ENCODE results near the gene BCL2L1. TPM values are rescaled to one million over a fixed set of nuclear protein-coding genes. Genes with fewer than 3 reads are reported as not detected.
"Not testable (repeated sequence)": the region's sequence is repeated elsewhere in the genome, so short reads cannot be mapped to it uniquely, and the experiment has no call there.

BCL2L1 gene
- total and polyA plus RNA-seq, 9 donors = 27.5 to 48.2 (median 40.1) TPM

DNA sequence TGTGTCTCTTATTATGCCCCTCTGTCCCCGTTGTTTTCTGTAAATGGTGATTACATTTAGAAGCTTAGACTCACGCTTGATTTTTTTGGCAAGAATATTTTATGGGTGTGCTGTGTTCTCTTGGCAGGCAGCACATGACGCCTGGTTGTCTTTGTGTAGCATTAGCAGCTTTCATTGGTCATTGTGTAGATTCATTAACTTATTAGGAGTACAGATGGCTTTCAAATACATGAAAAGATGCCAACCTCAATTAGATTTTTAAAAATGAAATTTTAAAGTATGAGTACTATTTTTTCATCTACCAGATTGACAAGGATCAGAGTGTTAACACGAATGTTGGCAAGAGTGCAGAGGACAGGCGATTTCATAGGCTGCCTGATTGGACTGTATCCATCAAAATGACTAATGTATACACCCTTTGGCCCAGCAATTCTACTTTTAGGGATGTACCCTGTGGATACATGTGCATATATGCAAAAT is 69.7 kb downstream of the BCL2L1 start:
- DNase-seq = peak; percentile 72
- H3K27ac ChIP-seq (ENCODE audit: low read length) = no peak overlapping the region
- no CpG with 5 or more reads among the region's 5 CpGs for WGBS (ENCODE audit: insufficient coverage)
- H3K36me3 ChIP-seq (ENCODE audit: control insufficient read depth, insufficient read depth, low read length) = no peaks in the 10 kb centered on the region
- H3K4me3 ChIP-seq (ENCODE audit: low read length) = no peak overlapping the region
- no peaks in the 10 kb centered on the region for H3K9me3 ChIP-seq (replicated peaks; ENCODE audit: control insufficient read depth, low read depth, low read length)
- H3K27me3 ChIP-seq (ENCODE audit: control insufficient read depth, insufficient read depth, low read length) = no peaks in the 10 kb centered on the region
- H3K4me1 ChIP-seq (ENCODE audit: control insufficient read depth, insufficient read depth, low read length) = peaks cover 4% of the 10 kb centered on the region

DNA sequence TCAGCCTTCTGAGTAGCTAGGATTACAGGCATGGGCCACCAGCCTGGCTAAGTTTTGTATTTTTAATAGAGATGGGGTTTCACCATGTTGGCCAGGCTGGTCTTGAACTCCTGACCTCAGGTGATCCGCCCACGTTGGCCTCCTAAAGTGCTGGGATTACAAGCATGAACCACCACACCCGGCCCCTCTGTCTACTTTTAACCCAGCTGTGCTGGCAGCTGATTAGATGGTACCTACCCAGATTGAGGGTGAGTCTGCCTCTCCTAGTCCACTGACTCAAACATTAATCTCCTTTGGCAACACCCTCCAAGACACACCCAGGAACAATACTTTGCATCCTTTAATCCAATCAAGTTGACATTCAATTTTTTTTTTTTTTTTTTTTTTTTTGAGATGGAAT is 74.6 kb downstream of the BCL2L1 start:
- H3K27ac ChIP-seq (ENCODE audit: low read length); H3K4me3 ChIP-seq (ENCODE audit: low read length); DNase-seq; H3K36me3 ChIP-seq (ENCODE audit: control insufficient read depth, insufficient read depth, low read length); H3K9me3 ChIP-seq (replicated peaks; ENCODE audit: control insufficient read depth, low read depth, low read length); H3K27me3 ChIP-seq (ENCODE audit: control insufficient read depth, insufficient read depth, low read length): not testable (repeated sequence)
- 84% methylated on average over 3 of the region's 3 CpGs for WGBS (ENCODE audit: insufficient coverage)
- H3K4me1 ChIP-seq (ENCODE audit: control insufficient read depth, insufficient read depth, low read length) = peaks cover 11% of the 10 kb centered on the region

DNA sequence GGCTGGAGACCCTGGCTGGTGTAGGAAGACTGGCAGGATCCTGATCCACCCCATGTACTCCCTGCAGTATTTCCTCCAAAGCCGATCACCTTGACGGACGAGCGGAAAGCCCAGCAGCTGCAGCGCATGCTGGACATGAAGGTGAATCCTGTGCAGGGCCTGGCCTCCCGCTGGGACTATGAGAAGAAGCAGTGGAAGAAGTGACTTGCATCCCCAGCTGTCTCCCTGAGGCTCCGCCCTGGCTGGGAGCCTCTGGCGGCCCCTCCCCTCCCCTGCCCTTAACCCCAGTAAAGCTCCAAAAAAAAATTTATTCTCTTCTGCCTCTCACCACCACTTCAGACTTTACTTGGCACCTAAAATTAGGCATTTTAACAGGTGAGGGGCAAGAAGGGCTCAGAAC is 78.0 kb downstream of the BCL2L1 start:
- no peak for DNase-seq
- Histone ChIP-seq H3K9me3 (replicated peaks; ENCODE audit: control insufficient read depth, low read depth, low read length) (no peaks in the 10 kb centered on the region), H3K4me1 (ENCODE audit: control insufficient read depth, insufficient read depth, low read length) (peaks cover 8% of the 10 kb centered on the region), H3K27me3 (ENCODE audit: control insufficient read depth, insufficient read depth, low read length) (peaks cover 3% of the 10 kb centered on the region), H3K36me3 (ENCODE audit: control insufficient read depth, insufficient read depth, low read length) (no peaks in the 10 kb centered on the region), H3K4me3 (ENCODE audit: low read length) (no peak overlapping the region), H3K27ac (ENCODE audit: low read length) (no peak overlapping the region)
- WGBS (ENCODE audit: insufficient coverage) = 40% methylated on average over 4 of the region's 8 CpGs

DNA sequence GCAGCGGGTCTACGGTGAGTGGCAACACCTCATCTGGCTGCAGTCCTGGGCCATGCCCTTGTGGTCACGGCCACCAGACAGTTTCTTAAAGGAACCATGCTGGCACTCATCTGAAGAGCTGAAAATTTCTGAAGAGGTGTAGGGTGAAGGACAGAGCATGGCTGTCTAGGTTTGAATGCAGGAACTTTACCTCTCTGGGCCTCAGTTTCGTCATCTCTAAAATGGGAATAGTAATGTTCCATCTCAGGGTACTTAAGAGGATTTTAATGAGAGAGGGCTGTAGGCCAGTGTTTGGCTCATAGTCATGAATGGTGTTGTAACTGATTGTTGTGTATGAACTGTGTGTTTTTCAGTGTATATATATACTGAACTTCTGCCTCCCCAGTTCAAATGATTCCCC is 79.1 kb downstream of the BCL2L1 start:
- 93% methylated on average over 4 of the region's 4 CpGs for WGBS (ENCODE audit: insufficient coverage)
- Histone ChIP-seq H3K4me1 (ENCODE audit: control insufficient read depth, insufficient read depth, low read length) (peaks cover 8% of the 10 kb centered on the region), H3K27ac (ENCODE audit: low read length) (no peak overlapping the region), H3K27me3 (ENCODE audit: control insufficient read depth, insufficient read depth, low read length) (peaks cover 3% of the 10 kb centered on the region), H3K36me3 (ENCODE audit: control insufficient read depth, insufficient read depth, low read length) (no peaks in the 10 kb centered on the region), H3K9me3 (replicated peaks; ENCODE audit: control insufficient read depth, low read depth, low read length) (no peaks in the 10 kb centered on the region), H3K4me3 (ENCODE audit: low read length) (no peak overlapping the region)
- DNase-seq = no peak

DNA sequence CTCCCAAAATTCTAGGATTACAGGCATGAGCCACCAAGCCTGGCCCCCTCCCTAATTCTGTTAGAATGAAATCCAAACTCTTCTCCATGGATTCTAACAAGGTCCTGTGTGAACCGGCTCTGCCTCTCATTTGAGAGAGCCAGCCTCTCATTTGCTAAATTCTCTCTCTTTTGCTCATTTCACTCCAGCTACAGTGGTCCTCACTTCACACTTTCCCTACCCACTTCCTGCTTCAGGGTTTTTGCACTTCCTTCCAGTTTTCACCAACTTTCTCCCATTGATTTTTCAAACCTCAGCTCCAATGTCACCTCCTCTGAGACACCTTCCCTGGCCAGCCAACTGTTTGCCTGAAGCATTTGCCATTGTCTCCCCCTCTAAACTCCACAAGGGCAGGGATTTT is 79.8 kb downstream of the BCL2L1 start:
- Histone ChIP-seq H3K4me1 (ENCODE audit: control insufficient read depth, insufficient read depth, low read length) (peaks cover 9% of the 10 kb centered on the region), H3K4me3 (ENCODE audit: low read length) (no peak overlapping the region), H3K27me3 (ENCODE audit: control insufficient read depth, insufficient read depth, low read length) (peaks cover 3% of the 10 kb centered on the region), H3K27ac (ENCODE audit: low read length) (no peak overlapping the region), H3K36me3 (ENCODE audit: control insufficient read depth, insufficient read depth, low read length) (no peaks in the 10 kb centered on the region), H3K9me3 (replicated peaks; ENCODE audit: control insufficient read depth, low read depth, low read length) (no peaks in the 10 kb centered on the region)
- no peak for DNase-seq
- WGBS (ENCODE audit: insufficient coverage) = 57% methylated on average over 1 of the region's 1 CpG

DNA sequence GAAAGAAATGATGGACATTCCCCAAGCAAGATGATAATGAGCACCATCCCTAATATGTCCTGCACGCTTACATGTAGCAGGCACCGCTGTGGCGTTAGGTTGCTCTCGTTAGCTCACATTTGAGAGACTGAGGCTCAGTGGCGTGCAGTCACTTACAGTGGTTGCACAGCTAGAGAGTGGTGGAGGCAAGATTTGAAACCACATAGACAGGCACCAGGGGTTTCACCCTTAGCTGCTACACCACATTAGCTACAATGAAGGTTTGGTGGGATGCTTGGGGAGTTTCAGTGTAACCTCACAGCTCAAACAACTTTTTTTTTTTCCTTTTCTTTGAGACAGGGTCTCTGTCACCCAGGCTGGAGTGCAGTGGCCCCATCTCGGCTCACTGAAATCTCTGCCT is 81.3 kb downstream of the BCL2L1 start:
- WGBS (ENCODE audit: insufficient coverage) = 90% methylated on average over 5 of the region's 6 CpGs
- no peak for DNase-seq
- H3K27me3 ChIP-seq (ENCODE audit: control insufficient read depth, insufficient read depth, low read length) = peaks cover 3% of the 10 kb centered on the region
- no peaks in the 10 kb centered on the region for H3K9me3 ChIP-seq (replicated peaks; ENCODE audit: control insufficient read depth, low read depth, low read length)
- H3K4me1 ChIP-seq (ENCODE audit: control insufficient read depth, insufficient read depth, low read length) = peaks cover 11% of the 10 kb centered on the region
- H3K4me3 ChIP-seq (ENCODE audit: low read length) = no peak overlapping the region
- no peak overlapping the region for H3K27ac ChIP-seq (ENCODE audit: low read length)
- no peaks in the 10 kb centered on the region for H3K36me3 ChIP-seq (ENCODE audit: control insufficient read depth, insufficient read depth, low read length)

DNA sequence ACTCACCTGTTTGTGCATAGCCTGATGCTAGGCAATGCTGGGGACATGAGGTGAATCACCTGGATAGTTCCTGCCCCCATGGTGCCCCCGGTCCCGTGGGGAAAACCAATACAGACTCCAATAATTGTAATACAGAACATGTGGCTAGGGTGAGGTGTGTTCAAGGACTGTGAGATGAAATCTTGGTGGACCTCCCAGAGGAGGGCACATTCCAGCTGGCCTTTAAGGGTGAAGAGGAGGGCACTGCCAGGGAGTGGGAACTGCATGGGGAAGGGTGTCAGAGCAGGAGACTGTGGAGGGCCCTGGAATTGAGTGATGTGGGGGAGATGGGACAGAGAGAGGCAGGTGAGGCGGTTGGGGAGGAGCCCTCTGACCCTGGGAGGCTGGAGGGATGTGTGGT is 82.4 kb downstream of the BCL2L1 start:
- H3K27ac ChIP-seq (ENCODE audit: low read length) = no peak overlapping the region
- H3K4me1 ChIP-seq (ENCODE audit: control insufficient read depth, insufficient read depth, low read length) = peaks cover 11% of the 10 kb centered on the region
- no peaks in the 10 kb centered on the region for H3K36me3 ChIP-seq (ENCODE audit: control insufficient read depth, insufficient read depth, low read length)
- no peak overlapping the region for H3K4me3 ChIP-seq (ENCODE audit: low read length)
- H3K27me3 ChIP-seq (ENCODE audit: control insufficient read depth, insufficient read depth, low read length) = peaks cover 3% of the 10 kb centered on the region
- no CpG with 5 or more reads among the region's 3 CpGs for WGBS (ENCODE audit: insufficient coverage)
- DNase-seq = no peak
- no peaks in the 10 kb centered on the region for H3K9me3 ChIP-seq (replicated peaks; ENCODE audit: control insufficient read depth, low read depth, low read length)

DNA sequence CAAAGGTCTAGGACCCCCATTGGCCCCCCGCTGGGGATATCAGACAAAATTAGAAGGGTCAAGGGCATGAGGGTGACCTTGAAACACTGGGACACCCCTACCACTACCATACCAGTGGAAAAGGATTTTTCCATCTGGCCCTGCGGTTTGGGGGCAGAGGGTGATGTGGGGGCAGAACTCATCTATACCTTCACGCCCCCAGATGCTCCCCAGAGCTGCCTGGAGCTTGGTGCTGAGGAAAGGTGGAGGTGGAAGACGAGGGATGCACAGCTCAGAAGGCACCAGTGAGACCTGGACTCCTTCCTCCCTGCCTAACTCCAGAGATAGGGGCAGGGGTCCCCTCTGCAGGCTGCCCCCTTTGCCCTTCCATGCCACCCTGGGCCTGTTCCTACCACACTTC is 83.9 kb downstream of the BCL2L1 start:
- Histone ChIP-seq H3K4me3 (ENCODE audit: low read length) (peak overlapping the region; percentile 3), H3K4me1 (ENCODE audit: control insufficient read depth, insufficient read depth, low read length) (peaks cover 3% of the 10 kb centered on the region), H3K9me3 (replicated peaks; ENCODE audit: control insufficient read depth, low read depth, low read length) (no peaks in the 10 kb centered on the region), H3K27me3 (ENCODE audit: control insufficient read depth, insufficient read depth, low read length) (peaks cover 3% of the 10 kb centered on the region), H3K27ac (ENCODE audit: low read length) (no peak overlapping the region), H3K36me3 (ENCODE audit: control insufficient read depth, insufficient read depth, low read length) (no peaks in the 10 kb centered on the region)
- DNase-seq = no peak
- WGBS (ENCODE audit: insufficient coverage) = no CpG with 5 or more reads among the region's 4 CpGs

DNA sequence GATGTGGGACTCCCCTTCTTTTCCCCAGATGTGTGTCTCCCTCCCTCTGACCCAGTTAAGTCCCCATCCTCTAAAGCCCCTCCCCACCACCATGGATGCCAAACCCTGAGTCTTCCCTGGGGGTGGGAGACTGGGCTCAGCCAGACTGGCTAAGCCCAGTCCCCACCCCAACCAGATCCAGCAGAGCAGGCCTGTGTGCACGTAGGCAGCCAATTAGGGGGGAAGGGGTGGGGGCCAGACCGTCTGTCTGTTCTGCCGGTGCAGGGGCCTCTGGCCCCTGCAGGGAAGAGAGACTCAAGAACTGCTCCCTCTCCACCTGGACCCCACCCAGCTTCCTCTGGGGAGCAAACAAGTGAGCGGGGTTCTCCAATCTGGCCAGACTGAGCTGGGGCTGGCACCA is 84.4 kb downstream of the BCL2L1 start:
- no peaks in the 10 kb centered on the region for H3K9me3 ChIP-seq (replicated peaks; ENCODE audit: control insufficient read depth, low read depth, low read length)
- WGBS (ENCODE audit: insufficient coverage) = 43% methylated on average over 1 of the region's 4 CpGs
- H3K27me3 ChIP-seq (ENCODE audit: control insufficient read depth, insufficient read depth, low read length) = peaks cover 3% of the 10 kb centered on the region
- no peak for DNase-seq
- peaks cover 3% of the 10 kb centered on the region for H3K4me1 ChIP-seq (ENCODE audit: control insufficient read depth, insufficient read depth, low read length)
- H3K27ac ChIP-seq (ENCODE audit: low read length) = no peak overlapping the region
- peak overlapping the region; percentile 3 for H3K4me3 ChIP-seq (ENCODE audit: low read length)
- no peaks in the 10 kb centered on the region for H3K36me3 ChIP-seq (ENCODE audit: control insufficient read depth, insufficient read depth, low read length)

DNA sequence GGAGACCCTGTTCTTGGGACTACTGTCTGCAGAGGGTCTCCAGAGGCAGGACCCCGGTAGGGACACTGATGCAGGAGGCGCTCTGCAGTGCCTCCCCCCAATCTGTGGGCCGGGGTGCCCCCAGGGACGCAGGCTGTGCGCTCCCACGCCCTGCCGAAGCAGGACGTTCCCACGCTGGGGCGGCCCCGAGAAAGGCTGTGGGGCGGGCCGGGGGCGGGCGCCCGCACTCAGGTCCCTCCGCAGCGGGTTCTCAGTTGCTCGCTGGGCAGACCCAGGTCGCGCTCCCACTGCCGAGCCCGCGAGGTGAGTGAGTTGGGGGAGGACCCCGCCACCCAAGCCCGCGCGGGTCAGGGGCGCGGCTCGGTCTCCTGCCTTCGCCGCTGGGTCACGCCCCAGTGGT is 85.0 kb downstream of the BCL2L1 start, which contains the start of gene COX4I2:
Gene COX4I2, plus strand, starts transcription at position 253 of the 400 bp plus-strand sequence. CDS start 1,106 bp downstream, outside the sequence.
- Histone ChIP-seq H3K27ac (ENCODE audit: low read length) (no peak within 1 kb of the TSS), H3K27me3 (ENCODE audit: control insufficient read depth, insufficient read depth, low read length) (peaks cover 3% of the 10 kb centered on the region), H3K4me1 (ENCODE audit: control insufficient read depth, insufficient read depth, low read length) (peaks cover 3% of the 10 kb centered on the region), H3K36me3 (ENCODE audit: control insufficient read depth, insufficient read depth, low read length) (no peaks in the 10 kb centered on the region), H3K9me3 (replicated peaks; ENCODE audit: control insufficient read depth, low read depth, low read length) (no peaks in the 10 kb centered on the region), H3K4me3 (ENCODE audit: low read length) (peak within 1 kb of the TSS; percentile 3)
- peak; percentile 26 for DNase-seq
- 19% methylated on average over 18 of the region's 34 CpGs for WGBS (ENCODE audit: insufficient coverage)

DNA sequence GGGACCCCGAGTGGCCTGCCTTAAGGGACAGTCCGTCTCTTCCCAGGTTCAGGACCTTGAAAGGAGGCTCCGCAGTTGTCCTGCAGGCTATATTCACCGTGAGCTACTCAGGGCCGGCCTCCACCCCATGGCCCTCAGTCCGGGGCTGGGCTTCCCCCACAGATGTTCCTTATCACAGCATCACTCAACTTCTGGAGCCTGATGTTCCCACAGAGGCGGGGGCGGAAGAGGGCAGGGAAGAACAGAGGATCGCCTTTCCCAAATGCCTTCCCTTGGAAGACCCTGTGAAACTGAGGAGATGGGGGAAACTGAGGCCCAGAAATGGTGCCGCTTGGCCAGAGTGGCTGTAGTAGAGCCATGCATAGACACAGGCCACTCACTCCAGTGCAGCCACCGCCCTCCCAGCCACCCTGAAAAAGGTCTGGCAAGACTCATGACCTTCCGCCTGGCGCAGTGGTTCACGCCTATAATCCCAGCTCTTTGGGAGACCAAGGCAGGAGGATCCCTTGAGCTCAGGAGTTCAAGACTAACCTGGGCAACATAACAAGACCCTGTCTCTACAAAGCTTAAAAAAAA is 89.2 kb downstream of the BCL2L1 start:
- H3K27ac ChIP-seq (ENCODE audit: low read length) = no peak overlapping the region
- WGBS (ENCODE audit: insufficient coverage) = 72% methylated on average over 10 of the region's 14 CpGs
- H3K9me3 ChIP-seq (replicated peaks; ENCODE audit: control insufficient read depth, low read depth, low read length) = no peaks in the 10 kb centered on the region
- peaks cover 3% of the 10 kb centered on the region for H3K4me1 ChIP-seq (ENCODE audit: control insufficient read depth, insufficient read depth, low read length)
- no peak overlapping the region for H3K4me3 ChIP-seq (ENCODE audit: low read length)
- H3K36me3 ChIP-seq (ENCODE audit: control insufficient read depth, insufficient read depth, low read length) = no peaks in the 10 kb centered on the region
- DNase-seq = no peak
- H3K27me3 ChIP-seq (ENCODE audit: control insufficient read depth, insufficient read depth, low read length) = no peaks in the 10 kb centered on the region
